Suppressor macrophage treated with lipopolysaccharide for 1 hour (primary cell): ENCODE measurements around the gene ATP1A3.
A peak's percentile ranks its signal among the peaks of the same experiment; 100 is the strongest.
"Not testable (repeated sequence)": the region's sequence is repeated elsewhere in the genome, so short reads cannot be mapped to it uniquely, and the experiment has no call there.

Source experiments
- DNase-seq, 3 donors: peaks; one replicate each; pipeline ENCODE4 v3.0.0-alpha.2; 2020 to 2022

Gene ATP1A3

GRCh38 chr19:41993612-41994483 lies at the start of gene ATP1A3:
Gene ATP1A3, minus strand, starts transcription at chr19:41994230. Its CDS starts 154 bp downstream, at chr19:41994076.
- DNase-seq = peak; percentile 48 to 82 (median 66)

- DNase-seq = no peak
These were observed 48.6 kb upstream of the ATP1A3 start for GRCh38 chr19:42042455-42043170.

GRCh38 chr19:42040491-42040890 lies 46.5 kb upstream of the ATP1A3 start:
- DNase-seq = not testable (repeated sequence)

GRCh38 chr19:42040031-42040430 lies 46.0 kb upstream of the ATP1A3 start:
- no peak for DNase-seq

- no peak for DNase-seq
These were observed 44.6 kb upstream of the ATP1A3 start for GRCh38 chr19:42038666-42039065.

- no peak for DNase-seq
These were observed 43.6 kb upstream of the ATP1A3 start for GRCh38 chr19:42037649-42038048.

GRCh38 chr19:42034640-42035391 lies 40.8 kb upstream of the ATP1A3 start:
- peak; percentile 78 to 83 (median 81) for DNase-seq

GRCh38 chr19:42033413-42033812 lies 39.4 kb upstream of the ATP1A3 start:
- no peak for DNase-seq

- no peak for DNase-seq
These were observed 38.4 kb upstream of the ATP1A3 start for GRCh38 chr19:42032431-42032830.

GRCh38 chr19:42030645-42031440 lies 36.8 kb upstream of the ATP1A3 start:
- DNase-seq = no peak

GRCh38 chr19:42028304-42029216 lies 34.5 kb upstream of the ATP1A3 start:
- DNase-seq = peak in 2 of 3 donors; percentile 14 to 21

GRCh38 chr19:42024622-42025111 lies 30.6 kb upstream of the ATP1A3 start:
- no peak for DNase-seq

GRCh38 chr19:42023943-42024260 lies 29.9 kb upstream of the ATP1A3 start:
- DNase-seq = no peak

GRCh38 chr19:42023121-42023942 lies 29.3 kb upstream of the ATP1A3 start:
- DNase-seq = peak in 2 of 3 donors; percentile 16 to 34

- DNase-seq = no peak
These were observed 28.6 kb upstream of the ATP1A3 start for GRCh38 chr19:42022616-42023015.

- no peak for DNase-seq
These were observed 27.2 kb upstream of the ATP1A3 start for GRCh38 chr19:42021185-42021584.

GRCh38 chr19:42018503-42019193 lies 24.6 kb upstream of the ATP1A3 start:
- no peak for DNase-seq

- no peak for DNase-seq
These were observed 23.0 kb upstream of the ATP1A3 start for GRCh38 chr19:42017040-42017439.

- not testable (repeated sequence) for DNase-seq
These were observed 18.7 kb upstream of the ATP1A3 start for GRCh38 chr19:42012747-42013146.
